ENCODE results near the gene TEX35. TPM values are rescaled to one million over a fixed set of nuclear protein-coding genes. Genes with fewer than 3 reads are reported as not detected.

Gene TEX35
- total RNA-seq, 3 donors from 2014 or later (not counting 1 experiment from before 2014, with no cell fraction given), result not detected

DNA sequence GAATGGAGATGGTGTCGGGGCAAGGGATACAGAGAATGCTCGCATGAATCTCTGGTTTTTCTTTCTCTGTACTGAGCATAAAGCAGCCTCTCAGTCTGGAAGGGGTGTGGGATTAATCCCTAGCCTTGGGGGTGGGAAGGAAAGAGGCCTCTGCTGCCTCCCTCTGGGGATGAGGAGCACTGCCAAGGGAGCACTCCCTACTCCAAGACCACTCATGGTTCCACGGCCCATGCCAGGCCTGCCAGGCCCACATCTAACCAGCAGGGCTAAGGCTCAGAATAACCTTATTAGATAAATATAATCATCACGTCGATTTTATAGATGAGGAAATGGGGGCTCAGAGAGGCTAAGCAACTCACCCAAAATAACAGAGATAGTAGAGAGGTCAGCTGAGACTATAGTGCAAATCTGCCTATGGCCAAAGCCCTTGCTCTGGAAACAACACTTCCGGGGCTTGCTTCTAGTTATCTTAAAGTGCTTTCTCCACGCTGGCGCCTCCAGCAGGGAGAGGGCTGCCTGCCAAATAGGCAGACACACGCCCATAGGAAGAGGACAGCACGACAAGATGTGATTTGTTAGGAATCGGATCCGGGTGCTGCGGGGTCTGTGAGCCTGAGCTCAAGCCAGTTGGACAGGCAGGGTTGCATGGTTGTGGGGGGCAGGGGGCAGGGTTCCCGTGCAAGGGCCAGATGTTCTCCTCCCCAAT lies 522 bp downstream of the TEX35 start:
- 90% methylated on average over 11 of the region's 14 CpGs for WGBS (ENCODE audit: insufficient coverage)
- no peak overlapping the region for H3K4me3 ChIP-seq (ENCODE audit: low read length)
- no peaks in the 10 kb centered on the region for H3K4me1 ChIP-seq (ENCODE audit: control insufficient read depth, insufficient read depth, low read length)
- H3K36me3 ChIP-seq (ENCODE audit: control insufficient read depth, insufficient read depth, low read length), result no peaks in the 10 kb centered on the region
- ATAC-seq (no peak), DNase-seq (no peak)
- Mint-ChIP-seq H3K9me3 (no peaks in the 10 kb centered on the region), H3K4me3 (no peak overlapping the region), H3K27ac (no peak overlapping the region), H3K27me3 (ENCODE audit: low read depth in 2 of 2) (peaks cover under 1 to 3% of the 10 kb centered on the region in 2 donors), H3K4me1 (no peaks in the 10 kb centered on the region), H3K36me3 (no peaks in the 10 kb centered on the region)
- TF ChIP-seq, protein P1, sequence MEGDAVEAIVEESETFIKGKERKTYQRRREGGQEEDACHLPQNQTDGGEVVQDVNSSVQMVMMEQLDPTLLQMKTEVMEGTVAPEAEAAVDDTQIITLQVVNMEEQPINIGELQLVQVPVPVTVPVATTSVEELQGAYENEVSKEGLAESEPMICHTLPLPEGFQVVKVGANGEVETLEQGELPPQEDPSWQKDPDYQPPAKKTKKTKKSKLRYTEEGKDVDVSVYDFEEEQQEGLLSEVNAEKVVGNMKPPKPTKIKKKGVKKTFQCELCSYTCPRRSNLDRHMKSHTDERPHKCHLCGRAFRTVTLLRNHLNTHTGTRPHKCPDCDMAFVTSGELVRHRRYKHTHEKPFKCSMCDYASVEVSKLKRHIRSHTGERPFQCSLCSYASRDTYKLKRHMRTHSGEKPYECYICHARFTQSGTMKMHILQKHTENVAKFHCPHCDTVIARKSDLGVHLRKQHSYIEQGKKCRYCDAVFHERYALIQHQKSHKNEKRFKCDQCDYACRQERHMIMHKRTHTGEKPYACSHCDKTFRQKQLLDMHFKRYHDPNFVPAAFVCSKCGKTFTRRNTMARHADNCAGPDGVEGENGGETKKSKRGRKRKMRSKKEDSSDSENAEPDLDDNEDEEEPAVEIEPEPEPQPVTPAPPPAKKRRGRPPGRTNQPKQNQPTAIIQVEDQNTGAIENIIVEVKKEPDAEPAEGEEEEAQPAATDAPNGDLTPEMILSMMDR (IDR thresholded peaks at IDR 0.05), result no peak
- H3K27ac ChIP-seq (ENCODE audit: low read length), result no peak overlapping the region
- no peaks in the 10 kb centered on the region for H3K27me3 ChIP-seq (ENCODE audit: control insufficient read depth, insufficient read depth, low read length)
- H3K9me3 ChIP-seq (ENCODE audit: control insufficient read depth, insufficient read depth, low read length), result no peaks in the 10 kb centered on the region
- intact Hi-C loops (cut with micrococcal nuclease), result no loop called here

DNA sequence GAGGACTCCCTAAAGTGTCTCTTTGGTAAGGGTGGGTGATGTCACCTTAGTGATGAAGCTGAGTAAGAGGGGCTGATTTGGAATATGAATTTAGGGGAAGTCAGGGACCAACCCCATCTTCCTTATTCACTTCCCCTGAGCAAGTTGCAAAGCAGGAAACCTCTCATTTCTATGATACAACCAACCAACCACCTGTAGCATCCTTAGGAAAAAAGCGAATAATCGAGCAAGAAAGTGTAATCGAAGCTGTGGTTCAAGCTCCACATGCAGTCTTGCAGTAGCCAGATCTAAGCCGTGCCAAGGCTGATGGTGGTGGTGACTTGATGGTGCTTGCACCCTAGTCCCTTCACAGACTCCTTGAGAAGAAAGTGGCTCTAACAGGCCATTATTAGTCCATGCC lies 3.2 kb downstream of the TEX35 start:
- ATAC-seq (no peak), DNase-seq (no peak)
- Histone ChIP-seq H3K27ac (ENCODE audit: low read length) (no peak overlapping the region), H3K36me3 (ENCODE audit: control insufficient read depth, insufficient read depth, low read length) (no peaks in the 10 kb centered on the region), H3K27me3 (ENCODE audit: control insufficient read depth, insufficient read depth, low read length) (no peaks in the 10 kb centered on the region), H3K4me1 (ENCODE audit: control insufficient read depth, insufficient read depth, low read length) (no peaks in the 10 kb centered on the region), H3K4me3 (ENCODE audit: low read length) (no peak overlapping the region), H3K9me3 (ENCODE audit: control insufficient read depth, insufficient read depth, low read length) (no peaks in the 10 kb centered on the region)
- Mint-ChIP-seq H3K4me3 (no peak overlapping the region), H3K4me1 (no peaks in the 10 kb centered on the region), H3K36me3 (no peaks in the 10 kb centered on the region), H3K27me3 (ENCODE audit: low read depth in 2 of 2) (peaks cover 5 to 8% of the 10 kb centered on the region in 2 donors), H3K27ac (no peak overlapping the region), H3K9me3 (no peaks in the 10 kb centered on the region)
- TF ChIP-seq, protein P1 (IDR thresholded peaks at IDR 0.05), result no peak
- intact Hi-C loops (cut with micrococcal nuclease), result no loop called here
- 82% methylated on average over 4 of the region's 4 CpGs for WGBS (ENCODE audit: insufficient coverage)

DNA sequence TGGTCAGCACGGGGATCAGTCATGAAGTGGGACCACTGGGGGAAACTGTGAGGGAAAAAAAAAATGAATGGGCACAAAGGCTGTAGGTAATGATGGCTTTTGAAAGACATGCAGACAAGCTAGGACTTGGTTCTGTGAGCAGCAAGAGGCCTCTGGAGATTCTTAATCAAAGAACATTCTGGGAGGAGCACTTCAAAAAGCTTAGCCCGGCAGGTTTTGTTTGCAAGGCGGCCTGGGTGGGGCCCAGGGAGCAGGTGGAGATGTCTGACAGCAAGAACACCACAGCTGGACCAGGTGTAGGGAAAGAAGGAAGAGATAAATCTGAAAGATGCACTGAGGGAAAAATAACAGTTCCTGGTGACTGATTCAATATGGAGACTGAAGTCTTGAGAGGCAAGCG lies 6.0 kb downstream of the TEX35 start:
- DNase-seq, result no peak
- peaks cover 5 to 8% of the 10 kb centered on the region in 2 donors for H3K27me3 Mint-ChIP-seq (ENCODE audit: low read depth in 2 of 2)
- WGBS (ENCODE audit: insufficient coverage), result 88% methylated on average over 4 of the region's 4 CpGs
- Histone ChIP-seq H3K27ac (ENCODE audit: low read length) (no peak overlapping the region), H3K27me3 (ENCODE audit: control insufficient read depth, insufficient read depth, low read length) (no peaks in the 10 kb centered on the region), H3K4me3 (ENCODE audit: low read length) (no peak overlapping the region), H3K36me3 (ENCODE audit: control insufficient read depth, insufficient read depth, low read length) (no peaks in the 10 kb centered on the region), H3K4me1 (ENCODE audit: control insufficient read depth, insufficient read depth, low read length) (no peaks in the 10 kb centered on the region), H3K9me3 (ENCODE audit: control insufficient read depth, insufficient read depth, low read length) (no peaks in the 10 kb centered on the region)
- no peaks in the 10 kb centered on the region for H3K9me3 Mint-ChIP-seq
- no peaks in the 10 kb centered on the region for H3K36me3 Mint-ChIP-seq
- ATAC-seq, result no peak
- TF ChIP-seq, protein P1 (IDR thresholded peaks at IDR 0.05), result no peak
- H3K4me3 Mint-ChIP-seq, result no peak overlapping the region
- no peaks in the 10 kb centered on the region for H3K4me1 Mint-ChIP-seq
- no peak overlapping the region for H3K27ac Mint-ChIP-seq
- intact Hi-C loops (cut with micrococcal nuclease), result no loop called here

DNA sequence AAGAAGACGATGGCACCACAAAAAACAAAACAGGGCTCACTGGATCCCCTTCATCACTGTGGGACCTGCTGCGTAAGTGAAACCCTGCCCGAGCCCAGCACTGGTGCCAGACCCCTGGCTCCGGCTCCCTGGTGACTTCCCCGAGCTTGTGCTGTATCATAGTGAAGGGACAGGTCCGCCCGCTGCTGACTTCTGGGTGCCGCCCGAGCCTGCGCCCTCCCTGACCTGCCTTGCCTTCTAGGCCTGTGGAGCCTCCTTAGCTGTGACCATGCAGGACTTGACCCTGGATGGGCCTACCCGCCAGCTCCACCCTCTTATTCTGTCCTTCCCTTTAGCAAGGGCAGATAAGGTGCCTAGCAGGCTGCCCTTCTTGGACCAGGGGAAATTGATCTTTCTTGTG lies 7.9 kb downstream of the TEX35 start:
- Mint-ChIP-seq H3K27me3 (ENCODE audit: low read depth in 2 of 2) (peaks cover 2 to 8% of the 10 kb centered on the region in 2 donors), H3K27ac (no peak overlapping the region), H3K9me3 (no peaks in the 10 kb centered on the region), H3K4me3 (no peak overlapping the region), H3K36me3 (no peaks in the 10 kb centered on the region), H3K4me1 (no peaks in the 10 kb centered on the region)
- WGBS (ENCODE audit: insufficient coverage), result 95% methylated on average over 11 of the region's 11 CpGs
- no peaks in the 10 kb centered on the region for H3K27me3 ChIP-seq (ENCODE audit: control insufficient read depth, insufficient read depth, low read length)
- intact Hi-C loops (cut with micrococcal nuclease), result no loop called here
- DNase-seq (no peak), ATAC-seq (no peak)
- H3K9me3 ChIP-seq (ENCODE audit: control insufficient read depth, insufficient read depth, low read length), result no peaks in the 10 kb centered on the region
- no peak overlapping the region for H3K4me3 ChIP-seq (ENCODE audit: low read length)
- no peaks in the 10 kb centered on the region for H3K4me1 ChIP-seq (ENCODE audit: control insufficient read depth, insufficient read depth, low read length)
- TF ChIP-seq, protein P1 (IDR thresholded peaks at IDR 0.05), result no peak
- H3K27ac ChIP-seq (ENCODE audit: low read length), result no peak overlapping the region
- no peaks in the 10 kb centered on the region for H3K36me3 ChIP-seq (ENCODE audit: control insufficient read depth, insufficient read depth, low read length)
